ACHN (cell line): ENCODE data around the gene ARL6.
A peak's percentile ranks its signal among the peaks of the same experiment; 100 is the strongest.

ENCODE experiments used
- DNase-seq: peaks from one replicate; pipeline ENCODE4 v3.0.0-alpha.2; 2015
- in situ Hi-C: cut with HindIII; loops from 2 replicates; pipeline ENCODE4 v1.10.0; 2017; ENCODE audit warnings: low sequenced_read_pairs, low pct_ligation_motif_present, low pct_unique_long_range_greater_than_20kb

ARL6 gene, protein sequence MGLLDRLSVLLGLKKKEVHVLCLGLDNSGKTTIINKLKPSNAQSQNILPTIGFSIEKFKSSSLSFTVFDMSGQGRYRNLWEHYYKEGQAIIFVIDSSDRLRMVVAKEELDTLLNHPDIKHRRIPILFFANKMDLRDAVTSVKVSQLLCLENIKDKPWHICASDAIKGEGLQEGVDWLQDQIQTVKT

DNA sequence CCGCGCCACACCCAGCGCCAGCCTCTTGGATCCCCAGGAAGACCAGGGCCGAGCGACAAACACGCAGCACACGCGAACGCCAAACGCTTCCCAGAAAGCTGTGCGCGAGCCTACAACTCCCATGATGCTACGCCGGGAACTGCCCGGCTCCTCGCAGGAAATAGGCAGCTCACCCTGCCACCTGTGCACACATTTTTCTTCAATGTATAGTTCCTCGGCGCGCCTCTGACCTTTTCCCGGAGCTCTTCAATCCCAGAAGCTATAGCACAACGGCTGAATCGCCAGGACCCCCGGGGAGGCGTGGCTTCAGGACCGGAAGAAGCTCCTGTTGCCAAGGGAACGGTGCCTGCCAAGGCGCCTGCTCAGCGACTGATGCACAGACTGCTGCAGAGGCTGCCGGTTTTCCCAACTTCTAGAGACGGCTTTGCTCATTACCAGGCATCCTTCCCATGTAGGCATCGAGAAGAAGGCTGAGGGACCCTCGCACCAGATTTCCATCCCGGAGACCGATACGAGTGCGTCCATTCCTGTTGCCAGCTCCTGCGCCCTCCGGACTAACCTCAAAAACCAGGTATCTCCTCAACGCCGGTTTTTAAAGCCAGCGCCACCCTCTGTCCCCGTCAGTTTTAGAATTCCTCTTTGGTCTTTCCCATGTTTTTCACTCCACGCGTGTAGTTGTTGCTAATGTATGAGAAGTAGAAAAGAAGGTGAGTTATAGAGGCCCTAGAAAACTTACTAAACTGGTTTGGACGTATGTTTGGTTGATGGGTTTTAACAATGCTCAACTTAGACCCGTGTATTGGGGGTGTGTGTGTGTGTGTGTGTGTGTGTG, at the start of gene ARL6:
Gene ARL6 (plus strand): TSS at position 352 of the 832 bp plus-strand sequence. CDS start 3,350 bp downstream, outside the sequence.
- DNase-seq = peak; percentile 78
- in situ Hi-C loops = no loop called here

DNA sequence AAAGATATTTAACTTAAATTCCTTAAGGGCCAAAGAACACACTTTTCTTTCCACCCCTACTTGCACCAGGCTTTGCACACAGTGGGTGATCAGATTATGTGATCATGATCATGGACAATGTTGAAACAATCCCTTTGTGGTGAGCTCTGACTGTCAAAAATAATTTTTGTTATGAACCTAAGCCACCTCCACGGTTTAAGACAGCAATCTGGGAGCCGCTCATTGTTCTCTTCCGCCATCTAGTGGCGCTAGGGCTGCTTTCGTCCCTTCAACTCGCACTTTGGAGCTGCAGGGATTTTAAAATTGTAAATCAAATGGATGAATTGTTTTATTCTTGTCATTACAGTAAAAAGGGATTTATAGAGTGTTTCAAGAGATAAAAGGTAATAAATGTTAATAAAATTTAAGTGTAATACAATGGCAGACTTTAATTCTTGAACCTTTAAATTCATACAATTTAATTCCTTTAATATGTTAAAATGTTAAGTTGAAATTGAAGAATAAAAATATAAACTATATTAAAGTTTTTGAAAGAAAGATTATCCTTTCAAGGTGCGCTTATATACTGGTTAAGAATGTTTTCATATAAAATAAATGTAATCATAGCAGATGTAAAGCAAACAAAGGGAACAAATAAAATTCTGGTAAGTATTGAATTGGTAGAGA, 45.3 kb upstream of the ARL6 start:
- peak; percentile 72 for DNase-seq
- in situ Hi-C loops = no loop called here

GRCh38 chr3:97720417-97720816, 44.1 kb upstream of the ARL6 start:
- in situ Hi-C loops = no loop called here
- no peak for DNase-seq

- in situ Hi-C loops = no loop called here
- DNase-seq = no peak
These were observed 43.1 kb upstream of the ARL6 start for GRCh38 chr3:97721446-97721845.

- in situ Hi-C loops = no loop called here
- DNase-seq = no peak
These were observed 27.6 kb upstream of the ARL6 start for GRCh38 chr3:97736928-97737327.

GRCh38 chr3:97738761-97739160, 25.8 kb upstream of the ARL6 start:
- no peak for DNase-seq
- in situ Hi-C loops = no loop called here

DNA sequence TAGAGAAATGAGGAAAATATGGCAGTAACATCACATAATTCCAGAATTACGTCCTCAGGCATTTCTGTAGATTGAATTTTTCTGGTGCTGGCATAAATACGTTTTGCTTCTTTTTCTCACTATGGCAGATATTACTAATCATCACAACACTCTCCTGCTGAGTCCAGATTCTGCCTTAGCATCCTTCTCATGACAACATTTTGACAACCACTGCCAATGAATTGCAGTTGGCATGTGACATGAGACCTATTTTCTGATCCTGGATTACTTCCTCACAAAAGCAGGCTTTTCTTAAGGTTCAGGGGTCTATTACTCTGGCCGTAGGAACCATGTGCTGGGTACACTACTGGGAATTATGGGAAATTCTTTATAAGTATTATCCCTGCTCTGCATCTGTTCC, 22.5 kb upstream of the ARL6 start:
- no peak for DNase-seq
- in situ Hi-C loops = no loop called here

DNA sequence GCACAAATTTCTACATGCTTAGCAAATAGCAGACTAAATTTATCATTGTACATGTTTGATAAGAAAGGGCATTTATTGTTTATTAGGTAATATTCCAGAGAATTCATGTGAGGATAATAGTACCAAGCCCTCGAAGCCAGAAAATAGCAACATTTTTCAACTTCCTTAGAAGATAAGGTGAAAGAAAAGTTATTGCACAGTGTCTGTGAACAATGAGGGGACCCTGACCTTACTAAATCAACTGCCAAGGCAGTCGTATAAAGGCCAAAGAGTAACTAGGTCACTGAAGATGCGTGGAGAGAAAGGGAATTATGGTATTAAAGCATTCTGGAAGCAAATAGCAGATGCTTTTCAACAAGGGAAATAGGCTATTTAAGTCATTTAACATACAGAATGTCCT, 20.3 kb upstream of the ARL6 start:
- in situ Hi-C loops = no loop called here
- no peak for DNase-seq

DNA sequence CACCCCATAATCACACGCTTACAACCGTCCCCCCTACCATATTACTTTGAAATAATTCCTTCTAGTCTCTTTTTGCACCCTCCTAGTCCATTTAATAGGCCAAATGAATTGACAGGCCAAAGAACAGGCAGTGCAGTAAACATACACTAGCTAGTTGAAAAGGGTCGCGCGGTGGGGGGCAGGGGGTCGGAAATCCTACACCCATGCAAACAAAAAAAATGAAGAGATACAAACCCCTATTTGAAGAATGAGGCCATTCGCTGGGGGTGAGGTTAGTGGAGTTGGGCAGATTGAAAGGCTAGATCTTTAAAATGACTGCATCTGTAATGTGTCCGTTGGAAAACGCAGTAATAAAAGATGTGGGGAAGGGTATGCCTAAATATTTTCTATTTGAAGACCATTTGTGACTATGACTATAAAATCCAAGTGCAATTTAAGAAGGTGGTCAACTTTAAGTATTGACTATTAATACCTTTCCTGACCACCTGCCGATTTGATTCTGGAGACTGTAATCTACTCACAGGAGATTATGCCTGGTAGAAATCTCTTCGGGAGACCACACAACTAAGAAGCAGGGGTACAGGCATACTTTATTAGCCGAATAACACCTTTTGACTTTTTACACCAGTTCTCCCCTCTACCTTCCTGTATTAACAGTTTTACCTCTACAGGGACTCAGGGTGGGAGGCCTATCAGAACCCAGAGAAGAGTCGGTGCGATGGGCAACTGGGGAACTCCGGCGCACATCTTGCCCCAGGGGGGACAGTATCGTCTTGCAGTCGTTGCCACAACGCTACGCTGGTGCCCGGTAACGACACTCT, 762 bp upstream of the ARL6 start:
- DNase-seq = no peak
- in situ Hi-C loops = no loop called here

DNA sequence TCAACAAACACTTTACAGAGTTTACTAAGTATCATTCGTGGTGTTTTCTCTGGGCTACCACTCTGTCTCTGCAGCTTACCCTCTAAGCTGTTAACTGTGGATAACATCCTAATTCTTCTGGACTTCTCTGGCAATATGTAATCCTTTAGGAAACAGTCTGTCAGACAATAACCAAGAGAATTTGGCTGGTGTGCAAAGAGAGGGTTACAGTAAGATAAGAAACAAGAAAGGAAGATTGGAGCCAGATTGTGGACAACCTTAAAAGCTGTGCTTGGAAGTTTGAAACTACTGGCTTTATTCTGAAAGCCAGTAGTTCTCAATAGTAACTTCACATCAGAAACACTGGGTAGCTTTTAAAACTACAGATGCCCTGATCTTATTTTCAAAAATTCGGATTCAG, 778 bp downstream of the ARL6 start:
- in situ Hi-C loops = no loop called here
- DNase-seq = peak; percentile 2

- in situ Hi-C loops = no loop called here
These were observed 8.4 kb downstream of the ARL6 start for GRCh38 chr3:97772926-97773325.

DNA sequence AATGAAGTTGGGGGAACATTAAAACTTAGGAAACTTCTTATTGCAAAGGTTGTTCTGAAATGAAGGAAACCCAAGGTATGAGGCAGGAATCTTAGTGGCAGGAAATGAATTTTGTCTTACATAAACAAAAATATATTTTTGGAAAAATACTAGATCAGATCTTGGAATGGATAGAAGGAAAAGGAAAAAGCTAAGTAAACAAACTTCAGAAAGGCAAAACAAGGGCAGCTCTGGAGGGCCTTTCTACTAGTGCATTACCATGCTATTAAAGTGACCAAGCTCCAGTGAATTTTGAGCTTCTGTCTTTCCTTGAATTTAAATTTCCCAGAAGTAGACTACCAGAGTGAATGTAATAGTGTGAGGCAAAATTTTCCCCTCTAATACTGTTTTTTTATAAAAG, 13.6 kb downstream of the ARL6 start:
- DNase-seq = no peak
- in situ Hi-C loops = no loop called here

More at GRCh38 chr3:97772926-97773325, 8.4 kb downstream of the ARL6 start:
- no peak for DNase-seq

- in situ Hi-C loops = no loop called here
- peak; percentile 52 for DNase-seq
These were observed 29.0 kb downstream of the ARL6 start for GRCh38 chr3:97793420-97794019.

- in situ Hi-C loops = no loop called here
- DNase-seq = no peak
These were observed 31.4 kb downstream of the ARL6 start for GRCh38 chr3:97795951-97796350.

DNA sequence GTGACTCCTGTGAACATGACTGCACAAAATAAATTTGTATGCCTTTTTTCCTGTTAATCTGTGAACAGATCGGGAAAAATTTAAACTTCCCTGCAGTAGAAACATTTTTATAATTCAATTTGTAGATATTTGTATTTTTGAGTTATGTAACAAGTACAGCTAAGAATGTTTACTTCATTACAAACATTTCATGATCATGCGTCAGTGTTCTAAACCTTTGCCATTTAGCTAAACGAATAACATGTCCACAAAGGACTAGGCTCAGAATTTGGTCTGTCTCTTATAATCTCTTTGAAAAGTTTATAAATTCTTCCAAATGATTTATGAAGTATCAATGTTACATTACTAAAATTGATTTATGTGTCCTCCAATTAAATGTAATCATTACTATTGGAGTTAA, 39.9 kb downstream of the ARL6 start:
- in situ Hi-C loops = no loop called here
- no peak for DNase-seq

- no peak for DNase-seq
- in situ Hi-C loops = no loop called here
These were observed 46.3 kb downstream of the ARL6 start for GRCh38 chr3:97810779-97811390.

DNA sequence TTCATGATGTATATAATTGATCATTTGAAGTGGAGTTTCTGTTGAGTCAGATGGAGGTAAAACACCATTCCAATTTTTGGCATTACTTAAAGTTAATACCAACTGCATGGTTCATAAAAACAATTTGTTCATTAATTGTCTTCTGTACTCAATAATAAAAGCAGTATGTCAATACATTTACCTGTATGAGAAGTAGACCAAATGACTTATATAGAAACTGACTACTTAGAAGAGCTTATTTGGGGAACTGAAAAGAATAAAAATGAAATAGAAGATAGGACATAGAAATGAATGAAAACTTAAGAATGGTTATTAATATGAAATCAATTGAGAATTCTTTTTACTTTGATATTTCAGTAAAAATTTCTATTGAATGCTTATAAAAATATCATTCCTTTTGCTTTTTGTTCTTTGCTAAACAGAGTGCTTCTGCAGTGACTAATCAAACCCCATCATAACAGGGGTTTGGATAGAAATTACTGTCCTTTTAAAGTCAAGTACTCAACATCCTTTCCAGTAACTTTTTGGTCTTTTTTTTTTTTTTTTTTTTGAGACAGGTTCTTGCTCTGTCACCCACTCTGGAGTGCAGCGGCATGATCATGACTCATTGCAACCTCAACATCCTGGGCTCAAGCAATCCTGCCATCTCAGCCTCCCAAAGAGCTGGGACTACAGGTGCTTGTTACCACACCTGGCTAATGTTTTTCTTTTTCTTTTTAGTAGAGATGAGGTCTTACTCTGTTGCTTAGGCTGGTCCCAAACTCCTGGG, 50.8 kb downstream of the ARL6 start:
- DNase-seq = peak; percentile 49
- in situ Hi-C loops = no loop called here
